GM18907 (cell line): ENCODE results near the gene NDEL1.

Experiments
- ATAC-seq: cut with Tn5 transposase; IDR thresholded peaks from one replicate; pipeline ENCODE4 v1.9.1; 2021; ENCODE audit warnings: mild to moderate bottlenecking, moderate library complexity; ENCODE audit not compliant: unreplicated experiment

The NDEL1 gene

GRCh38 chr17:8500609-8501008, 64.9 kb downstream of the NDEL1 start:
- no peak for ATAC-seq

GRCh38 chr17:8502126-8502525, 66.4 kb downstream of the NDEL1 start:
- no peak for ATAC-seq

- no peak for ATAC-seq
These were observed 67.7 kb downstream of the NDEL1 start for GRCh38 chr17:8503368-8503767.

- no peak for ATAC-seq
These were observed 68.1 kb downstream of the NDEL1 start for GRCh38 chr17:8503807-8504206.

- no peak for ATAC-seq
These were observed 69.0 kb downstream of the NDEL1 start for GRCh38 chr17:8504460-8505207.

GRCh38 chr17:8506145-8506544, 70.5 kb downstream of the NDEL1 start:
- ATAC-seq, result no peak

- ATAC-seq, result no peak
These were observed 79.1 kb downstream of the NDEL1 start for GRCh38 chr17:8514801-8515200.
